GM19035 (cell line): ENCODE data around the gene RFFL.
"Not testable (repeated sequence)": the region's sequence is repeated elsewhere in the genome, so short reads cannot be mapped to it uniquely, and the experiment has no call there.

Experiments
- ATAC-seq: cut with Tn5 transposase; IDR thresholded peaks from one replicate; pipeline ENCODE4 v1.9.1; 2021; ENCODE audit not compliant: unreplicated experiment

RFFL gene

DNA sequence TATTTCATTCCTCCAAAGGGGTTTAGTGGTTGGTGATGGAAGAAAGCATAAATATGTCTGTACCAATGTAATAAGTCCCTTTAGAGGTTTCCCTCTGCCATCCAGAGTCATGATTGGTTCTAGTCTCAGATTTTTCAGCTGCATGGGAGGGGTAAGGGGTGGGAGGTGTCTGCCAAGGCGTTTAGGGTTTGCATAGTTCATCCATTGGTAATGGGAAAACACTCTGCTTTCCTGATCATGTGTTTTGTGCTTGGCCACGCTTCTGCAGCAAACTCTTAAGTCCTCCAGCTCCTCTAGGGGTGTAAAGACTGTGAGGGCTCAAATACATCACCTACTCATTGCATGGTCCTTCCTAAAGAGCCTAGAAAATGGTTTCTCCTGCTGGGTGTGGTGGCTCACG, 53.4 kb downstream of the RFFL start:
- no peak for ATAC-seq

DNA sequence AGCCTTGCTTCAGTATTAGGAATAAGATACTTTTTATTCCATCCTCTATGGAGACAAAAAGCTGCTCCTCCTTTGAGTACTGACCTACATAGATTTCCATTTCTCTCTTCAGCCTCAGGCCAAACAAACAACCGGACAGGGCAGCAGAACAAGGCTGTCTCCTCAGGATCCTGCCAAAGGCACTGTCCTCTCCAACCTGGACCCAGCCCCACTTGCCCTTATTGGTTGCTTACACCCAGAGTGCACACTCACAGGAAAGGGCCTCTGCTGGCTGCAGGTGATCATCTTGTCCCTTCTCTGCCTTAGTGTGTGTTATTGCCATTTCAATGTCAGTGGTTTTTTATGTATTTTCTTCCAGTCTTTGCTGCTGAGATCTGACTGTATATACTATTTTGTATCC, 56.5 kb downstream of the RFFL start:
- ATAC-seq: no peak

DNA sequence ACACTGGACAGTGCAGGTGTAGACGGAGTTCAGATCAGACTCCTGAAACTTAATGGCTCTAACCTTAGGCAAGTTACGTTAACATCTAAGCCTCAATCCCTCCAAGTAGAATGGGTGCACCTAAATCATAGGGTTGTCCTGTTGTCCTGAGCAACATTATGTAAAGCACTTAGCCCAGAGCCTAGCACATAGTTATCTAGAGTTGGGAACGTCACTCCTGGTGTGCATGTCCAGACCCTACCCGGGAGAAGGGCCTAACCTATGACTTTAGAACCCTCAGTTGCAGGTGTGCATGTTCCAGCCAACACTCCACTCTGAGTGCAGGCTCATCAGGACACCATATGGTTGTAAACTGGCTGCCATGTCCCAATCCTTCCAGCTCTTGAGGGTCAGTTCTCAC, 57.2 kb downstream of the RFFL start:
- ATAC-seq: no peak

DNA sequence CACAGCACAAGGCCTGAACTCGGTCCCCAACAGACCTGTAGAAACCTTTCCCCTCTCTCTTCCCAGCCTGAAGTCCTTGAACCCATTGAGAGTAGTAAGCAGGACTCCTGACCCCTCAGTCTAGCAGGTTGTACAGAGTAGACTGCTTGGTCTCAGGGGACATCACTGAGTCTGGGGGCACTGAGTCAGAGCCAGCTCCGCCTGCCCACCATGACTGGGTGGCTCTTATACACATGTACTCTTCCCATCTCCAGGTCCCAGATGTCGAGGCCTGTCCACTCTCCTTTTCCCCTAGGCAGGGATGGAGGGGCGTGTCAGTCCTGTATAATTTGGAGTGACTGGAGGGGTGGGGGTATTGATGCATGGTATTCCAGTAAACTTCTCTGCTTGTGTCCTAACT, 59.7 kb downstream of the RFFL start:
- no peak for ATAC-seq

DNA sequence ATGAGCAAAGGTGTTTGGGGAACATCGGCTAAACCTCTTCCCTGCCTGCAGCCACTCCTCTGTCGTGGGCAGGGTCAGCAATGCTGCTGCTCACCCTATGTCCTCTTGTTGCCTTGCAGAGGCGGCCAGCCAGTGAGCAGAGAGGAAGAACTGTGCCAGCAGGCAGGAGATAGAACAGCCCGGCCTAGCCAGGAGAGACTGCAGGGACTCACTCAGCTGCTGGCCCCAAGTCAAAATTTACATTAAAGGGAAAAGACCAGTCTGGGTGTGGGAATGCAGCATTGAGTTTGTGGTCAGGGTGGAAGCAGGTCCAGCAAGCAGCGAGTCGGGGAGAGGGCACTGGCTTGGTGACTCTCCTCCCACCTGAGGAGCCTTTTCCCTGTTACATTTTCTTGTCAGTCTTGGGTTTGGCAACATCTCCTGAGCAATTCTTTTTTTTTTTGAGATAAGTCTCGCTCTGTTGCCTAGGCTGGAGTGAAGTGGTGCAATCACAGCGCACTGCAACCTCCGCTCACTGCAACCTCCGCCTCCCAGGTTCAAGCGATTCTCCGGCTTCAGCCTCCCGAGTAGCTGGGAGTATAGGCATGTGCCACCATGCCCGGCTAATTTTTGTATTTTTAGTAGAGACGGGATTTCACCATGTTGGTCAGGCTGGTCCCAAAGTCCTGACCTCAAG, 60.5 kb downstream of the RFFL start:
- no peak for ATAC-seq

DNA sequence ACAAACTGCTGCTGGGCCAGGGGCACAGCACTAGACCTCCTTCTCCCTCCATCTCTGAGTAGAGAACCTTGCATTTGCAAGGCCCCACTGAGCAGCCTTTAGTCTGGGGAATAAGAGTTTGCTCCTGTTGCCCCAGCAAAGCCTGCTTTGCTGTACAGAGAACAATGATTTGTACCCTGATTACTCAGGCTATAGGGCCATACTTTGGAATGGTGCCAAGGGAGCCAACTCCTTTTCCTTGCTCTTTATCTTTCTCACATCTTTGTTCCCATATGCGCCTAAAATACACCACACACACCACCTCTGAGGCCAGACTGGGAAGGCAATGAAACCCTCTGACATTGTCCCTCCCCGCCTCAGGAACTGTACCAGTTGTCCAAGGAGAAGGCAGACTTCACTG, 62.0 kb downstream of the RFFL start:
- no peak for ATAC-seq

DNA sequence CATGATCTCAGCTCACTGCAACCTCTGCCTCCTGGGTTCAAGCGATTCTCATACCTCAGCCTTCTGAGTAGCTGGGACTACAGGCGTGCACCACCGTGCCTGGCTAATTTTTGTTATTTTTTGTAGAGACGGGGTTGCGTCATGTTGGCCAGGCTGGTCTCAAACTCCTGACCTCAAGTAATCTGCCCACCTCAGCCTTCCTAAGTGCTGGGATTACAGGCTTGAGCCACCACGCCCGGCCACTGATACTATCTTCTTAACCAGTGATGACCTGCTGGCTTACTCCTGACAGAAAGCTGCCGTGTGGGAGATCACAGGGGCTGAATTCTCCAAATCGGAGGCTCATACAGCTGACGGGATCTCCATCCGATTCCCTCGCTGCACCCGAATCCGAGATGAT, 62.5 kb downstream of the RFFL start:
- ATAC-seq: not testable (repeated sequence)

DNA sequence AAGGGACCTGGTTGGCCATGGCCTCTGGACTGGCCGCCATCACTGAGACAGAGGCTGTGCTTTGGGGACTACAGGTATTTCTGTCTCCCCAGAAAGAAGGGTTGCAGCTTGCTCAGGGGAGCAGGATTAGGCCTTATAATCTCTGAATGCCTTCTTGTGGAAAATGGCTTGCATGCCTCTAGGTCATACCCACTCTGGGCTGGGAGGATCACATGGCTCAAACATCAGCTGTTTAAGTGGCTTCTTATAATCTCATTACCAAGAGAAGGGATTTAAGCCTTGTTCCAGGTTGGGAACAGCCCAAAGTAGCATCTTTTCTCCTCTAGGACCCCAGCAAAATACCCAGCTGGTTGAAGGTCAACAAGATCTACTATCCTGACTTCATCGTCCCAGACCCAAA, 64.1 kb downstream of the RFFL start:
- ATAC-seq: no peak

DNA sequence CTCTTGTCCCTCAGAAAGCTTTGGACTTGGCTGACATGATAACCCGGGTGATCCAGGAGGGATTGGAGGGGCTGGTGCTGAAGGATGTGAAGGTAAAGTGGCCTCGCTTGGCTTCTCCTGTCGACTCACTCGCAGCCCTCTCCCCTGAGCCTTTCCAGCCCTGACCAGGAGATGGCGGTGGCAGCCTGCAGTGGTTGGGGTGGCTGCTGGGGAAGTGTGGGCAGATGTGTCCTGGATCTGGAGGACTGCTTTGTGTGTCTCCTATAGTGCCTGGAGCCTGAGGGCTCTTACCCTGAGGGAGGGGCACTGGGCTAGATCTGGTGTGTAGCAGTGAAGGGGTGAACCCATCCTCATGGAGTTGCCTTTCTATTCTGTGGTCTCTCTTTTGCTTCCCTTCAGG, 65.3 kb downstream of the RFFL start:
- no peak for ATAC-seq

DNA sequence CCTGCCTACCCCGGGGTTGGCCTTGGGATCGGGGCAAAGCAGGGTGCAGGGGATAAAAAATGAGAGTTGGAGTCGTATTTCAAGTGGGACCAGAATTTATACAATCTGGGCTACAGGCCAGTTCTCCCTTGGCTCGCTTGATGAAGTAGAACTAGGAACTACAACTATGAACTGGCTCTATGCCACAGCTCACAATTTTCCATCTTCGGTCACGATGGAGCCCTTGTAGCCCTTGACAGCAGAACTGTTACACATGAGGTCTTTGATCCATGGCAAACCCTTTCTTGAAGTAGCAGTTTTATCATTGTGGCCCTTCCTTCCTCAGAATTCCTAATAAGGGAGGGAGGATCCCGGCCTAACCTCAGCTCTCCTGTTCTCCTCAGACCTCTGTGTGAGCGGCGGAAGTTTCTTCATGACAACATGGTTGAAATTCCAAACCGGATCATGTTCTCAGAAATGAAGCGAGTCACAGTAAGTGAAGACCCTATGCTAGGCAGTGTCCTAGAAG, 66.1 kb downstream of the RFFL start:
- ATAC-seq: no peak

DNA sequence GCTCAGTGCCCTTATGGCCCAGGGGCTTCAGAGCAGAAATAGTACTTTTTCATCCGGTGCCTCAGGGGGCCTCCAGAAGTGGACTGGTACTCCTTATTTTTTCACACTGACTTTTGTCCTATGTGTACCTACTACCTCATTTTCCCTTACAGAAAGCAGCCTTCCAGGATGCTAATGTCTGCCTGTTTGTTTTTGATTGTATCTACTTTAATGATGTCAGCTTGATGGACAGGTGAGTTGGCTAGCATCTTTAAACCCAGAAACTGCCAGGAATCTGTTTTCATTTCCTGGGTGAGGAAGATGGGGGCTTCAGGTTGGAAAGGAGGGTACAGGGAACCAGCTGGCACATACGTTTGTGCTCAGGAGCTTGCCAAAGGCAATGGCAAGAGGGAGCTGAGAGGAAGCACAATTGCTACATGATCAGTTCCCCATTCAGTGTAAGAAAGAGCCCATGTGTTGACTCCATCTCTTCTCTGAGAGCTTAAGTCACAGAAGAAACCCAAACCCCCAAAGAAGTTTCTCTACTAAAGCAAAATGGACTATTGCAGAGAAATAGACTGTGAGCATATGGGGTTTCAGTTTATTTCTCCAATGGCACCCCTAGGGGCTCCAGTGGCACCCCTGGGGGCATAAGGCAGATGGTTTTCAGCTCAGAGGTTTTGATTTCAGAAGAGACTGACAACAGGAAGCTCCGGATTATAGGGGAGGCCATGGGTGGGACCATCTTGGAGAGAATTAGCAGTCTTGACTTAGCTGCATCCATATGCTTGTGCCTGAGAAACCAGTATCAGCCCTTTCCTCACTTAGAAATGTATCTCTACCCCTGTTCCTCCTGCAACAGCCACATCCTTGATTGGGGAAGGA, 66.9 kb downstream of the RFFL start:
- ATAC-seq: no peak

DNA sequence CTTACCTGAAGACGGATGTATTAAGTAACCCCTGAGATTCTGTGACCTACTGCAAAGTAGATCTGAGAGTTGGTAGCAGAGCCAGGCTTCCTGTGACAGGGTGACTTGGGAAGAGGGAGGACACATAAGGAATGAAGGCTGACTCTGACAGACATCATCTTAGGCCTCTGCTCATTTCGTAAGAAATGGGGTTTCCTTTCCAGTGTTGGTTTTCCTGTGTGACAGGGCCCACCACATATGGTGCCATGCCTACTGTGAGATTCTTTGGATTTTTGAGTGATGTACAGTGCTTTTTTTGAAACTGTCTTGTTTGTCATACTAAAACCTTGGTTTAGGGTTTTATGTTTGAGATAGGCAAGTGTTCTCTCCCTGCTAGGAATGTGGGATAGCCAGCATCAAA, 70.5 kb downstream of the RFFL start:
- ATAC-seq: no peak

DNA sequence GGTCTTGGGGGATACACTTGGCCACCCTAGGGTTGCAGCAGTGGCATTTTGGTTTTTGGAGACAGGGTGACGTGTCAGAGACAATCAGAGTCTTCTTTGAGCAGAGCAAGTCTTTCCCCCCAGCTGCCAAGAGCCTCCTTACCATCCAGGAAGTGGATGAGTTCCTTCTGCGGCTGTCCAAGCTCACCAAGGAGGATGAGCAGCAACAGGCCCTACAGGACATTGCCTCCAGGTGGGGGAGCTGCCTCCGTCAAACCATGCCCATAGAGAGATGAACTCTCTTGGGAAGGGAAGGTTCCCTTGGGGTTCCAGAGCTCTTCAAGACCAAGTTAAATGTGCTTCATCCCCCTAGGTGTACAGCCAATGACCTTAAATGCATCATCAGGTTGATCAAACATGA, 71.9 kb downstream of the RFFL start:
- no peak for ATAC-seq

DNA sequence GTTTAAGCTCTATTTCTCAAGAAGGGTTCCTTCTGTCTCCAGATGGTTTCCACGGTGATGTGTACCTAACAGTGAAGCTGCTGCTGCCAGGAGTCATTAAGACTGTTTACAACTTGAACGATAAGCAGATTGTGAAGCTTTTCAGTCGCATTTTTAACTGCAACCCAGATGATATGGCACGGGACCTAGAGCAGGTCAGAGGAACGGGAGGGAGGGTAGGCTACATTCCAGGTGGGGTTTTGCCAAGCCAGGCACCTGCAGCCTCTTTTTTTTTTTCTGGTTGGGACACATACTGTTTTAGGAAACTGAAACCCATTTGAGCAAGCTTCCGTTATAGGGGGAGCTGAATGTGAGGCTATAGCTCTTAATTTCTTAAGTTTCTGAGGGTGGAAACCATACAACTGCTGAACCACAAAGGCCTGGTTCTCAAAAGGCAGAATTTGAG, 72.6 kb downstream of the RFFL start:
- ATAC-seq: no peak

DNA sequence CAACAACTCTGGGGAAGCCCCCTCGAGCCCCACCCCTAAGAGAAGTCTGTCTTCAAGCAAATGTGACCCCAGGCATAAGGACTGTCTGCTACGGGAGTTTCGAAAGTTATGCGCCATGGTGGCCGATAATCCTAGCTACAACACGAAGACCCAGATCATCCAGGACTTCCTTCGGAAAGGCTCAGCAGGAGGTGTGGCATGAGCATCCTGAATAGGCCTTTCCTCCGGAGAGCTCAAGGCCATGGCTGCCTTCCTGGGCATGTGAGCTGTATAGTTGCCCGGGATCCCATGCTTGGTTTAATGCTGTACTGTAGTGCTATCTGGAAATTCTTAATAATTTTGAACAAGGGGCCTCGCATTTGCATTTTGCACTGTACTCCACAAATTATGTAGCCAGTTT, 74.0 kb downstream of the RFFL start:
- no peak for ATAC-seq

DNA sequence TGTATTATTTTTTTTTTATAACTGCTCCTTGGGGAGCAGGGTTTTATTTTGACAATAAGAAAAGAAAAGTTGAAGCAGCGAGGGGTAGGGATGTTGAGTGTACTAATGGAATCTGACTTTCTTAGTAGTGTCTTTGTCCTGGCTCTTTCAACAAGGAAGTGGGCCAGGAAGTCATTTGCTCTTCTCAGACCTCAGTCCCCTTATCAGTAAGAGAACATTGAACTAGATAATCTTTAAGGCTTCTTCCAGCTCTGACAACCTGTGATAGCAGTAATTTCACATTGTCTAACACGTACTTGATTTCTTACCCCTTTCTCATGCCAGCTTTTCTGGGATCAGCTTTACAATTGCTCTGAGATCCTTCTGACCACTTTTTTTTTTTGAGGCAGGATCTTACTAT, 74.9 kb downstream of the RFFL start:
- no peak for ATAC-seq

DNA sequence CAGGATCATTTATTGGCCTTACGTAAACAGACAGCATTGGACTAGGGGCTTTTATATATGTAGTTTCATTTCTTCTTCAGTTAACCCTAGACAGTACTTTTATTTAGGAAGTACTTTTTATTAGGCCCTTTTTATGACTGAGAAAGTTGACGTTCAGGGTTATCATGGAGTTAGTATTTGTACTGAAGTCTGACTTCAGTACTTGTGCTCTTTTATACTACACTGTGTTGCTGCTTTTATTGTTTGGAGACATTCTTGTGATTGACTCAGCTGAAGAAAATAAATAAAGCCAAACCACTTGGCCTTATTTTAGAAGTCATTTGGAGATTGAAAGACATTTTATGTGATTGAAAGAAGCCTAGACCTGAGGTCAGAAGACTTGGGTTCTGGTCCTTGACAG, 76.3 kb downstream of the RFFL start:
- ATAC-seq: no peak

DNA sequence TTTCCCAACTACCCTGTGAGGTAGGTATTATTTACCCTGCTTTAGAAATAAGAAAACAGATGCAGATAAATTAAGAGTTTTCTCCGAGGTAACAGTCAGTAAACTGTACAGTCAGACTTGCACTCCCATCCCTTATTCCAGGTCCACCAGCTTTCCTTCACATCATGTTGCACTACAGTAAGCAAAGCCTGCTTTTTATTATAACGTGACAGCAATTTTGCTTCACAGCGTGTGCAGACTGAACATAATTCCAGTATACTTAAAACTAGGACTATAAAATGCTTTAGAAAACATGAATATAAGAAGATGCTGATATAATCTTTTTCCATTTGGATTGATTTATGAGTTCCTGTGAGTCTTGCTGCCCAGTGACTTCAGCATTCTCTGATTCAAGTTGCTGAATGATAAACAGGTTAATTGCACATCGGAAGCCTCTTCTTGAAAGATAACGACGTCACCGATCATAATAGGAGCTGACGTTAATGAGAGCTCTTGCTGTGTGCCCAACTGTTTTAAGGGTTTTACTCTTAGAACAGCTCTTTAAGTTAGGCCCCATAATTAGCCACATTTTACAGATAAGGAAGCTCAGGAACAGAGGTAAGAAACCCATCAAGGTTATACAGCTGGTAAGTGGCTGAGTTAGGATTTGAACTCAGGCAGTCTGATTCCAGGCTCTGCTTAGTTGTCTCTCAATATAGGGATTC, 81.8 kb downstream of the RFFL start:
- ATAC-seq: no peak

DNA sequence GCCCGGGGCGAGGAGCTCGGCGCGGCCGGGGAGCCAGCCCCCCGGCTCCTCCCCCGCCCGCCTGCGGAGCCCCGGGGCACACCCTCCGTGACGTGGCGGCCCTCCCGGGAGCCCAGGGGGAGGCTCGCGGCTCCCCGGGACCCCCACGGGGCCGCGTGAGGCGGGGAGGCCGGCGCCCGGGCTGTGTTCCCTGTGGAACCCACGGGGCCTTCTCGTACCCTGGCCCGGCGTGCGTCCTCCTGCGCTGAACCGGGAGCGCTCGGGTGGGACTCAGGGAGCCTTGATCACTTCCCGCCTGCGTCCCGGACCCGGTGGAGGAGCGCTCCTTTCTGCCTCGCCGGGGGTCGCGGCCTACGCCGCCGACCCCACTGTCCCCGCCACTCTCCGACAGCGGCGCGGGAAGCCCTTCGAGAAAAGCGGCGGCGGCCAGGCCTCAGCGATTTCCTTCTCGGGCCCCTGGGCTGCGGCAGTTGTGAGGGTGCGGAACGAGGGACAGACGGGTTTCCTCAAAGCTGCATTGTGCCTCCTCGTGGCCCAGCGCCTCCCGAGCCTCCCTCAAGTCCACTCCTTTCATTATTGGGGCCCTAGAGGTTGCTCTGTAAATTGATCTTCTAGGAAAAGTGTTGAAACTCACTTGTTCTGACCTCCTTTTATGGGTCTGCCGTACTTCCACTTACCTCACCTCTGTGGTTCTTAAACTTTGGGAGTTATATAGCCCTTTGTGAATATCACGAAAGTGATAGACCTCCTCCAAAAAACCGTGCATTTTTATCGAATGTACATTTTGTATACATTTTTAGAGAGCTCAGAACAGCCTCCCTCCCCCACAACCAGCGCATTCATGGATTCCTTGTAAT, 82.6 kb downstream of the RFFL start:
- peak; percentile 77 for ATAC-seq

DNA sequence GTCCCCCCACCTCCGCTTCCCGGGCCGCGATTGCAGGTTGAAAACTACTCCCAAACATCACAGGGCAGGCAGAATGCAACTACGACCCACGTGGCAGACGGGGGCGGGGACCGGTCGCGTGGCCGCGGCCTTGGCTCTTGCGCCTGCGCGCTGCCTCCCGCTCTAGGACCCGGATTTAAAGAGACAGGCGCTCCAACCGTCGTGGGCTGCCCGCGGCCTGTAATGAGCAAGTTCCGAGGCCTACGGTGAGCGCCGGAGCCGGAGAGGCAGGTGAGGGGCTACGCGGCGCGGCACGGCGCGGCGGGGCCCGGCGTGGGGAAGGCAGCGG, 83.2 kb downstream of the RFFL start, which contains the start of gene LIG3:
Gene LIG3 (plus strand): TSS at position 160 of the 328 bp plus-strand sequence. CDS start 2,494 bp downstream, outside the sequence.
- ATAC-seq: peak; percentile 66
